ENCODE measurements around the gene NT5C3A.
A peak's percentile ranks its signal among the peaks of the same experiment; 100 is the strongest.
"Not testable (repeated sequence)": the region's sequence is repeated elsewhere in the genome, so short reads cannot be mapped to it uniquely, and the experiment has no call there.

Gene NT5C3A

DNA sequence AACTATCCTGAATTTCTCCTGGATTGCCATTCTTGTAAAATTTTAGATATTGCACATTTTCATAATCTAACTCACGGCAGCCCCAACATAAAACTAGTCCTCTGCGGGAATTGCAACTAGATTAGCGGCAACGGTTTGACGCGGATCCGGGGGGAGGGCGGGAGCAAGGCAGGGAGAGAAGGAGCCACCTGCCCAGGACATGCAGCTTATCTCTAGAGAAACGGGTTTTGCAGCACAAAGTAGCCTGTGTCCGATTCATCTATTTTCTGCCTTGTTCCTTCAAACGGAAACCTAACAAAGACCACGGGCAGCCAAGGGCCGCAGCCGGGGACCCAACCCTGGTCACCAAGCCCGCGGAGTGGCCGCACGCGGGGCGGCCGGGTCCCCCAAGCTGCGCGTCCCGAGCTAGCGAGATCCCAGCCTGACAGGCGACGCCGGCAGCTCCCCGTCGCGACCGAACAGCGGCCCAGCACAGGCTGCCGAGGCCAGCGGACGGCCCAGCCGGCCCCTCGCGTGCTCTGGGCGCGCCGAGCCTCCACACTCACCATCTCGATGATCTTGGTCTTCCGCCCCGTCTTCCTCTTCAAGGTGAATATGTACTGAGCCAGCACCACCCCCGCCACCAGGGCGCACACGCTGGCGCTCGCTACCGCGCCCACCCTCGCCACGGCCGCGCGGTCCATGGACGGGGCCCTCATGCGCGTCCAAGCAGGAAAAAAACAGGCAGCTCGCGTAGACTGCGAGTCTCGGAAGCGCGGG, at the start of gene NT5C3A:
TSS of gene NT5C3A (minus strand) at position 754 of the 759 bp plus-strand sequence. CDS start at position 683, 71 bp downstream.
- DNase-seq (ENCODE audit: low spot score): peak; percentile 74

DNA sequence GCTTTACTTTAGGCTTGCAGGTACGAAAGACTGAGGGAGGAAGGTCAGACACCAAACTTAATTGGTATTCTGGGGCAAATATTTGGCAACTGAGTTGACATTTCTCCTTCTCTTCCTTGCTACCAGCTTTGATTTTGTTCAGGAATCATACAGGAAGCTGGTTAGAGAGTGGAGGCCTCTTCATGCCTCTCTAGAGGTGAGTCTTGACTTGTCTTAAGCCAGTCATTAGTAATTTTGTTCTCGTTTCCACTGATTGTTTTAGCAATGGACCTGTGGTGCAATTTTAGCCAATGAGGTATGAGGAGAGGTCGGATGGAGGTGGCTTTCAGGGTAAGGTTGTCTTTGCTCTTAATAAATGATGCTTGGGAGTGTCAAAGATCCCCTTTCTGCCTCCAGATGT, 49.0 kb upstream of the NT5C3A start:
- DNase-seq (ENCODE audit: low spot score): no peak

DNA sequence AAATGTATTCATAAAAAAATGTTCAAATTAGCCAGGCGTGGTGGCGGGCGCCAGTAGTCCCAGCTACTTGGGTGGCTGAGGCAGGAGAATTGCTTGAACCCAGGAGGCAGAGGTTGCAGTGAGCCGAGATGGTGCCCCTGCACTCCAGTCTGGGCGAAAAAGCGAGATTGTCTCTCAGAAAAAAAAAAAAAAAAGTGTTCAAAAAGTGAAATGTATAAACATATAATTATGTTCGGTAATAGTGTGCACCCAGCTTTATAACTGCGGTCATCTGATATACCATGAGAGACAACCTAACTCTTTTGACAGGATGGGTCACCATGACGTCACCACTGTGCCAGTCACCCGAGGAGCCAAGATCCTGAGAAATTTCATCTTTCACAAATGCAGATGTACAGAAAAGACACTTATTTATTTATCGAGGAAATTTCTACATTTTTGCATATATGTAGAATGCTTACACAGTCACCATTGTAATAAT, 47.2 kb upstream of the NT5C3A start:
- DNase-seq (ENCODE audit: low spot score): no peak

DNA sequence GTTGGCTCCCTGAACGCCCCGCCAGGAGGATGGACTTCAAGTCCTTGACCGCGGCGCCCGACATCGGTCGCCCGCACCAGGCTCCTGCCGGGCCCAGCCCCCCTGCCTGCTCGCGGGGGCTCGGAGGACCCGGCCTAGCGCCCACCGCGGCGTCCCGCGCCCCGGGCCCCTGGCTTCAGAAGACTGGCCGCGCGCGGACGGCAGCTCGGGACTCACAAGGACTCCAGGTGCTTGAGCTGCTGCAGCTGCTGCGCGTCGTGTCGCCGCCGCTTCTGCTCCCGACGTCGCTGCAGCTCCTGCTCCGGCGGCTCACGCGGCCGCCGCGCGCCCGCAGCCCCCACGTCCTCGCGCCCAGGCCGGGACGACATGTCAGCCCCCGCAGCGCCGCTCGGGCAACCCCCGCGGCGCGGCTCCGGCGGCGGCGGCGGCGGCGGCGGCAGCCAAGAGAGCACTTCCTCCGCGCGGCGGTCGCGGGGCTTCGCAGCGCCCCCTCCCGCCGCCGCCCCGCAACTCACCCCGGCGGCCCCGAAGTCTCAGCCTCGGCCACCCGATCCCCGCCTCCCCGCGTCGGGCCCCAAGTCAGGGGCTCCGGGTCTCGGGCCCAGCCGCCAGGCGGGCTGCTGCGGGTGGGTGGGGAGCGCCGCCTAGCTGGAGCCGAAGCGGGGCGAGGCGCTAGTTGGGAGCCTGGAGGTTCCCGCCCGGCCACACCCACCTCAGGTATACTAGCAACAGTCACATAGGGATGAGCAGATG, 46.6 kb upstream of the NT5C3A start, which contains the start of gene RP9:
TSS of gene RP9 (minus strand) at position 400 of the 753 bp plus-strand sequence. CDS start at position 368, 32 bp downstream.
- DNase-seq (ENCODE audit: low spot score): peak; percentile 94

DNA sequence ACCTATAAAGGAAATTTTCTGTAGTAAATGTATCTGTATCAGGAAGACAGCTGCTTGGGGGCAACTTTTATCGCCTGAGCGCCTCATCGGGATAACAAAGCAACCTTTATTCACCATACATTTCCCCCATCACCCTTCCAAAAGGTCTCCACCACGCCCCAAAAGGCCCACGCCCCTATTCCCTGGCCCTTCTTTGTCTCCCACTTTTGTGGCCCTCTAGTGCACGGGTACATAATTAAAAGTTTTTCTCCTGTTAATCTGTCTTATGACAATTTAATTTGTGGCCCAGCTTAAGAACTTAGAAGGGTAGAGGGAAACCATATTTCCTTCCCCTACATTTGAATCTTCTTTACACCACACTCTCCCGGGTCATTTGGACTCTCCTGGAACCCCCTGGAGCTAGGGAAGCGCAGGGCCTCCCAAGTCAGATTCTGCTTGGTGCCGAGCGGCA, 46.0 kb upstream of the NT5C3A start:
- DNase-seq (ENCODE audit: low spot score): no peak

DNA sequence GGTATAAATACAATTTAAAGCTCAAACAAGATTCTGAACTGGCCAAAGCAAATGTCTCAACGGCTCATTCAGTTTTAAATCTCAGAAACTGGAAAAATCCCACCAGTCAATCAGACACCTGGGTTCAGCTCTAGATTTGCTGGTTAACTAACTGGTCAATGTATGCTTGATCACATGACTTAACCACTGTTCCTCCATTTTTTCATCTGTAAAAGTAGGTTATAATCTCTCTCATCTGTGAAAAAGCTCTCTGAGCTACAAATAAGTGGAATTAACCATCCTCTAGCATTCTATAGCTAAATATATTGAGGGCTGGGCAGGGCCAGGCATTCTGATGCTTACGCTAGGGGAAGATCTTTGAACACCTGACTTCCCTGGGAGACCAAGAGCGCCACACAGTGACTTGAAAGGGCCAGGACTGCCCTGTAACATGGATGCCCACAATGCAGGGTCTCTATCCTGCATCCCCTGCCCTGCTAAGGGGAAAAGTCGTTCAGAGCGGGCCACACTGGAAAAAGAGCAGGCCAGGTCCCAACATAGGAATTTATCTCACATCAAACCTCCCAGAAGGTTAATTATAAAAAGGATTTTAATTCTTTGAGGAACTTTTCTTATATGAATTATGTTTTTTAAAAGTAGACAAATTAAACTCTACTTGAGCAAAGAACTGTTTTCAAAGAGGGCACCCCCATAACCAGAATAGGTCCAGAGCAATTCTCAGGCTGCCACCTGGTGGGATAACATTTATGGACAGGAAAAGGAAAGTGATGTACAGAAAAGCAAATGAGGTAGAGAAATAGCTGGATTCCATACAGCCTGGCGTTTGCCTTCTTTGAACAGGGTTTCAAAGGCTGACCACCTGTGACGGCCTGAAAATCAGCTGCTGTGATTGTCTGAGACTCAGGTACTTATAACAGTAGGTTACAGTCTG, 44.8 kb upstream of the NT5C3A start:
- DNase-seq (ENCODE audit: low spot score): peak; percentile 49

DNA sequence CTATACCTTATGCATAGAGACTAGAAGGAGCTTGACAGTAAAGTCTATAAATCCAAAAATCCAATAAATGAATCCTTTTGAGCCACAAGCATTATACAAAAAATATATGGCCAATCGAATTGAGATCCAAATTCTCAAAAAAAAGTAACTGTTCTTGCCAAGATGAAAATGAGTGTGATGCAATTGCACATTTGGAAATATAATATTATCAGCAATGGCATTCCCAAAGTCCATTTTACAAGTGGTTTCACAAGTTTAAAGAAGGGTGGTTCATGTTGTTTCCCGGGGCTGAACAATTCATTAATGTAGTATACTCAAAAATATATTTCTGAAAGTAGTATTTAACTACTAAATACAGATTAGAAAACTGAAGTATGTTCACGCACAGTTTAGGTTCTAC, 39.3 kb upstream of the NT5C3A start:
- DNase-seq (ENCODE audit: low spot score): no peak

DNA sequence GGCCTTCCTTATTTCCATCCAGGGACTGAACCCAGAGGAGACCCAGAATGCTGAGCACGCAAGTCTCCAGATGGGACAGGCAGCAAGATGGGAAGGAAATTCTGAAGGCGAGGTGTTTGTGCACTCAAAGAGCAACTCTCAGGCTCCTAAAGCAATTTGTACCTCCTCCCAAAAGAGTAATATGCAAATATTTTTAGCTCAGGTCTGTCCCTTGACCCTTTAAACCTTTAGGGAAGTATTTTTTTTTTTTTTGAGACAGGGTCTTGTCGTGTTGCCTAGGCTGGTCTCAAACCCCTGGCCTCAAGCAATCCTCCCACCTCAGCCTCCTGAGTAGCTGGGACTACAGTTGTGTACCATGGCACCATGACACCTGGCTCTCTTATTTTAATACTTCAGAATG, 38.2 kb upstream of the NT5C3A start:
- DNase-seq (ENCODE audit: low spot score): no peak

DNA sequence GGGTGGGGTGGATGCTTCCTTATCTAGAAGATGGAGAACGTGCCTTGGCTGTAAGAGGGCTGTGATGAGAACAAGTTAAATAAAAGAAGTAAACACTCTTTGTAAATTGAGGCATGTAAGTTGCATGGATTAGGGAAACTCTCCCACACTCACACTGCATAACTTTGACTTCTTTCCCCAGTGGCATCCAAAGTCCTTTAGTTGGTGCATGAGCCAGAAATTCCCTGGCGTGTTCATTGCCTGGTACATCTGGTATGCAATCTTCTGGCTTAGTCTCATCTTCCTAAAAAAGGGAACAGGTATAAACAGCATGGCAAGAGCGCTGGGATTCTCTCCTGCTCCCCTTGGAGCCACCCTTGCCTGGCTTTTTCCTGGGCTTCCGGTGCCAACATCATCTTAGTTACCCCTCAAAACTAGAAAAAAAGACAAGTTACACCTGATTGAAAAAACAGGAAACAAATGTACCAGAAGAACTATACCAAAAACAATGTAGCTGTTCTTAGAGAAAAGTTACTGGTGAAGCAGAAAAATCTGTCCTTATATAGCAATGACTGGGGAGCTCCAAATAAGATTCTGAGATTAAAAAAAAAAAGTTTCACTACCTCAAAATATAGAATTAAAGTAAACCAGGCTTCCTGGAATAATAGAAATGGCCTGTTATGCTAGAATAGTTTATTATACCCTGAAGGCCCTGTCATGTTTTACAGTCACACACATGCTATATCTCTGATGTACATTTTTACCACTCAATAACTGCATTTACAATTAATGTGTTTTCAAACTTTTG, 36.8 kb upstream of the NT5C3A start:
- no peak for DNase-seq (ENCODE audit: low spot score)

DNA sequence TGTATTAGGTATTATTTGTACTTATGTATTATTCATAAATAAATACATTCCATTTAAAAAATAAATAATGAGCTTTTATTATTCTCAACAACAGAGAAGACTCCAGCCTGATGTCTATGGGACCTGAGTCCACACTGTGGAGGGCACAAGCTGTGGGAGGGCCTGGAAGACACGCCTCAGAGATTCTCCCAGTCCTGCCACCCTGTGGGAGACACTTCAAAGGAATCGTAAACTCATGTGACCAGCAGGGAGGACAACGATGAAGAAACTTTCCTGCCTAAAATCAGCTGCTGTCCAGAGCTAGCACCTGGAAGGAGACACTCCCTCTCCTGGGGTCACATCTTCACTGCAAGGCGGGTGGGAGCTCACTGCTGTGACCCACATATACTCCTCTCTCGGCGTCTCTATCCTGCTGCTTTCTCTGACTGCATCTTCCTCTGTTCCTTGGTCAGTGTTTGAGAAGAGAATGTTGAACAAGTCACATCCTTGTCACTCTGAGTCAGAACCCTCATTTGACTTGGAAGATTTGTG, 32.2 kb upstream of the NT5C3A start:
- not testable (repeated sequence) for DNase-seq (ENCODE audit: low spot score)

DNA sequence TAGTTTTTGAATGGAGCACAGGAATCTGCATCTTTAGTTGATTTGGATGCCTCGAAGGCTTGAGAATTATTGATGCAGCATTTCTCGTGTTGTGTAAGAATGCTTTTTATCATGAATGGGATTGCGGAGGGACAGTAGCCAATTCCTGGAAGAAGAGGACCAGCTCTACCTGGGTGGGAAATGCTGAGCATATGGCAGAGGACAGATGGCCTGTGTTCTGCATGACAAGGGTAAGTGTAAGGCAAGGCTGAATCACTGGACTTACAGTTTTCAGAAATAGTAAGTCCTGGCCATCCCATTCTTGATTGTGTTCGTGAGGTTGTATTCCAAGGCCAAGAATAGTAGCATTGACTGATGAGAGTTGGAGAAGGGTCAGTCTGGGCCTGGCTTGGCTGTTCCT, 30.7 kb upstream of the NT5C3A start:
- DNase-seq (ENCODE audit: low spot score): no peak

DNA sequence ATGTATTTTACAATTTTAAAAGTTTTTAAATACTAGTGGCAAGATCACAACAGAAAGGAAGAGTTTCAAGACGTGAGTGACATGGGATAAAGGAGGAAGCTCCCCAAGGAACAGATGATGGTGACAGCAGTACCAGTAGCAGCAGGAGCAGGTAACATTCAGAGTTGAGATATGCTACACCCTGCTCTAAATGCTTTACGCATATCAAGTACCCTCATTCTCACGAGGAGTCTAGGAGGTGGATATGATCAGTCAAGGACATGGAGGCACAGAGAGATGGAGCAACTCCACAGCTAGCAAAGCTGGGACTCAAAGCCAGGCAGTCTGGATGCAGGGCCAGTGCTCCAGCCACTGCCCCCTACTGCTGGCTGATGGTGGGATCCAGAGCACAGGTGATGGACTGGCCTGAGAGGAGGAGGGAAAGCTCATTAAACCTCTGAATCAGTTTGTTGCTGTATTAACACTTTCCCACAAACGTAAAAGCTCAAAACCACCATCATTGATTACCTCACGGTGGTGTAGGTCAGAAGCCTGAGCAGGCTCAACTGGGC, 29.1 kb upstream of the NT5C3A start:
- DNase-seq (ENCODE audit: low spot score): no peak

DNA sequence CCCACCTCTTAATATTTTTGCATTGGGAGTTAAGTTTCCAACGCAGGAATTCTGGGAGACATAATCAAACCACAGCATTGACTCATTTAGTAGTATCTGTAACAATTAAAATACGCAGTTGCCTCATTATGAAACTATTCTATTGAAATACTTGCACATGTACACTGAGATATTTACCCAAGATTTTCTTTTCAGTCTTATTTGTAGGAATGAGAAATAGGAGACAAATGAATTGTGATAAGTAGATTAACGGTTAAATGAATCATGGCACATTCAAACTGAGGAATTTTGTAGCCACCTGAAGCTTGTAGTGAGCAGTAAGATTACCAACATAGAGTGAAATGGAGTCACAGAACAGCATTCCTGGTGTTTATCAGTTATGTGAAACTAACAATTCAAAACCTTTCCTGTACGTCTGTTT, 28.5 kb upstream of the NT5C3A start:
- no peak for DNase-seq (ENCODE audit: low spot score)

DNA sequence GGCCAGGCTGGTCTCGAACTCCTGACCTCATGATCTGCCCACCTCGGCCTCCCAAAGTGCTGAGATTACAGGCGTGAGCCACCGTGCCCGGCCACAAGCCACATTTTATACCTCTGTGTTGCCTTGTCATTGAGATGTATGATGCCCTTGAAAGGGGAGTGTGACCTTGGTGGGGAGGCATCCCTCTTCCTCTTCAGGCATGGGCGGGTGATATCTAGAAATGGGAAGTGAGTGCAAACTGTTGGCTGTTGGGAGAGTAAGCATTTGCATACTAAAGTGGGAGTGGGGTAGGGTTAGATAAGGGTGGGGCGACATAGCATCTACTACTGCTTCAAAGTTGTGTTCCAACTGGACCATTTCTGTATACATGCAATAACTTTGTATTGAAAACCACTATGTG, 26.6 kb upstream of the NT5C3A start:
- DNase-seq (ENCODE audit: low spot score): no peak

DNA sequence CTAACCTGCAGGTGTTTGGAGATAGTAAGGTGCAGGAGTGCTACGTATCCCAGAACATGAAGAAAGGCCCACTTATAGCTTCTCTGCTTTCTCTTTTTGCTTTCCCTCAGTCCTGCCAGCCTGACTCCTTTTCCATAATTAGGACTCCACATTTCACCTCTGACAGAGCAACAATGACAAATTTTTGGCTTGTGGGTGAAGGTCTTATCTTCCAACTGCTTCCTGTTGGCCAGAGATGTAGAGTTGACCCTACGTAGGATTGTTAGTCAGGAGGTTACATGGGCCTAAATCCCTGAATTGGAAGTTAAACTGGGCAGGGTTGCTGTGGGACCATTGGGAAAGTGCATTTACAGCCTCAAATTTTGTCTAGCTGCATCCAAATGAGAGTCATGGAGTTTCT, 25.3 kb upstream of the NT5C3A start:
- DNase-seq (ENCODE audit: low spot score): no peak

DNA sequence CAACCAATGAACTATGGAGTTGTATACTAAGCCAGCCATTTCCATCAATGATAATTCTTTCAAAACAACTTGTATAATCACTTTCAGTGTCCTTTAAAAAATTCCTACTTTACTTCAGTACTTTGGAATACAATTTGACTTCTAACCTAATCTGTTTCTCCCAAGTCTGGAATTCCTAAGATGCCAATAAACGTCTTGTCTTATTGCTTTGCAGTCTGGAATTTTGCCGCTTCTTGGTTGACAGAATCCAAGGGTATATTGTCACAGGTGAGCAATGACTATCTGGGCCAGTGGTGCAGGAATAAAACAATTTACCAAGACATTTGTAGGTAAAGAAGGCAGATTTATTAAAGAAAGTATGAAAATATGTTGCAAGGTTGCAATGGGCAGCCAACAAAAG, 24.8 kb upstream of the NT5C3A start:
- no peak for DNase-seq (ENCODE audit: low spot score)

DNA sequence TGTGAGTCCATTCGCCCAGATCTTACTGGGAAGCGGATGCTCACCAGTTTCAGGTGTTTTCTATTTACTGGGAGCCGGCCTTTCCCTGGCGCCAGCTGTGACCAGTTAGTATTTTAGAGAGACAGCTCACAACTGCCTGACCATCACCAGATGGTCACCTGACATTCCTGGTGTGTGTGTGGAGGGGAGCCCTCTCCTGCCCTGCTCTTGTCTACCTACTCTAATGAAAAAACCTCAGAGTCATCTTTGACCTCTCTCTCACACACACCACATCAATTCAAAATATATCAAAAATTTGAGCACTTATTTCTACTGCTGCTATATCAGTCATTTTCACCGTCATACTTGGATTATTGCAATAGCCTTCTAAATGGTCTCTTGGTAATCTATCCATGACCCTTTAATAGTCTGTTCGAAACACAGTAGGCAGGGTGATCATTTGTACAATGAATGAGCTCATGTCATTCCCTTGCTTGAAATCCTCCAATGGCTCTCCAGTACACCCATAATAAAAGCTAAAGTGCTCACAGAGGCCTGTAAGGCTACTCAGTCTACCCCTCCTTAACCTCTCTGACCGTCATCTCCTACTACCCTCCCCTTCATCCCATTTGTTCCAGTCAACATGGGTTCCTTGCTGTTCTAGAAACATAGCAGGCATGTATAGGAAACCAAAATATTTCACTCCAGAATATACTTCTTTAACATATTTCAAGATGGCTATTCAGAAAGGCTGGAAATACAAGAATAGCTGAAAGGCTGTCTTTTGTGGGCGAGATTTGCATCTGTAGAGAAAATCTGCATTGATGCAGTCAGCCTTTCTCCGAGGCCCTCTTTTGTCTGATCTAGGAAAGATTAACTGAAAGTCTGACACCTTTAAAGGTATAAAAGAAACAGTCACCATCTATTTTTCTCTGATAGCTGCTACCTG, 17.5 kb upstream of the NT5C3A start:
- DNase-seq (ENCODE audit: low spot score): no peak

DNA sequence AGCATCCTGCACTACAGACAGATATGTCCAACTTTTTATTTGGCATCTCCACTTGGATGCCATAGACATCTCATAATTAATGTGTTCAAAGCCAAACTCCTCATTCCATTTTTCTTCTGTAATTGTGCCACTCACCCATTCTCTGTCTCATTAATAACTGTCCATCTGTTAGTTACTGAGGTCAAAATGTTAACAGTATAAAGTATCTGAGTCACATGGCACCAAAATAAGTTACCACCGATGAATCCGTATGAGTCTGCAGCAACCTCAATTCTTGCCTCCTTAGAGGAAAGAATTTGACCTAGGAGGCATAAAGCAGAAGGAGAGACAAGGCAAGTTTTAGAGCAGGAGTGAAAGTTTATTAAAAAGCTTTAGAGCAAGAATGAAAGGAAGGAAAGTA, 16.5 kb upstream of the NT5C3A start:
- no peak for DNase-seq (ENCODE audit: low spot score)

DNA sequence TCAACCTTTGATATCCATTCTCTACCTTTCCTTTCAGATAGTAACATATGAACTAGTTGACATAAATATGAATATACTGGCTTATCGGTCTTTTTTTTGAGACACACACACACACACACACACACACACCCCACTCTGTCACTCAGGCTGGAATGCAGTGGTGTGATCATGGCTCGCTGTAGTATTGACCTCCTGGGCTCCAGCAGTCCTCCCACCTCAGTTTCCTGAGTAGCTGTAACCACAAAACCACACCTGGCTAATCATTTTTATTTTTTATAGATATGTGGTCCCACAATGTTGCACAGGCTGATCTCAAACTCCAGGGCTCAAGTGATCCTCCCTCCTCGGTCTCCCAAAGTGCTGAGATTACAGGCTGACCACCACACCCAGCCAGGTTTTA, 14.2 kb upstream of the NT5C3A start:
- no peak for DNase-seq (ENCODE audit: low spot score)

All from iPS-NIHi11 (cell line).